SK-N-MC (cell line): ENCODE measurements around the gene PRKG1.

Experiments
- EZH2 ChIP-seq: fragments of 200-600 bp; sonication (generic); IDR thresholded peaks from one replicate; pipeline ENCODE4 v1.6.1; 2017; ENCODE audit warnings: antibody characterized with exemption
- POLR2AphosphoS5 ChIP-seq: IDR thresholded peaks from 2 replicates; pipeline ENCODE4 v1.6.1; 2012; ENCODE audit warnings: mild to moderate bottlenecking, low read depth, low read length, borderline replicate concordance

DNA sequence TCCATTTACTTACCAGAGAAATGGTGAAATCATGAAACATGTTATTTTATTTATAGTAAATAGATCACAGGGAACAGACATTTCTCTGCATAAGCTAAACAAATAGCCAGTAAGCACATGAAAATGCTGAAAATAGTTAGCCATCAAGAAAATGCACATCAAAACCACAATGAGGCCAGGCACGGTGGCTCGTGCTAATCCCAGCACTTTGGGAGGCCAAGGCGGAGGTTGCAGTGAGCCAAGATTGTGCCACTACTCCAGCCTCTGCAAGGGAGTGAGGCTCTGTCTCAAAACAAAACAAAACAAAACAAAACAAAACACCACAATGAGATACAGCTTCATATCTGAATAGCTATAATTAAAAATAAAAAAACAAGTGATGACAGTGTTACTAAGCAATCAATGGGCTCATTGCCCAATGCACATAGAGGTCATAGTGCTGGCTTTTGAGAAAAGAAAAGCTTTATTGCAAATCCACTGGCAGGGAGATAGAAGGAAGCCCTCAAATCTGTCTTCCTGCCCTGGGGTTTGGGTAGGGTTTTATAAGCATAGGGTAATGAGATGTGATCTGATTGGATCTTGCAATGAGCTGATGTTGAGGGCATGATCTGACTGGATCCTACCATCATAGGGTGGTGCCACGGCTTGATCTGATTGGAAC lies 608.9 kb downstream of the PRKG1 start:
- TF ChIP-seq EZH2 = no peak
- TF ChIP-seq POLR2AphosphoS5 = no peak
